GM19099 (cell line): ENCODE results near the gene ERGIC3.

Source experiments
- POLR2A ChIP-seq: IDR thresholded peaks from 3 replicates; pipeline ENCODE4 v1.6.1; 2011; ENCODE audit warnings: low read depth; ENCODE audit not compliant: insufficient read length; ENCODE audit errors: extremely low read depth

ERGIC3 gene

DNA sequence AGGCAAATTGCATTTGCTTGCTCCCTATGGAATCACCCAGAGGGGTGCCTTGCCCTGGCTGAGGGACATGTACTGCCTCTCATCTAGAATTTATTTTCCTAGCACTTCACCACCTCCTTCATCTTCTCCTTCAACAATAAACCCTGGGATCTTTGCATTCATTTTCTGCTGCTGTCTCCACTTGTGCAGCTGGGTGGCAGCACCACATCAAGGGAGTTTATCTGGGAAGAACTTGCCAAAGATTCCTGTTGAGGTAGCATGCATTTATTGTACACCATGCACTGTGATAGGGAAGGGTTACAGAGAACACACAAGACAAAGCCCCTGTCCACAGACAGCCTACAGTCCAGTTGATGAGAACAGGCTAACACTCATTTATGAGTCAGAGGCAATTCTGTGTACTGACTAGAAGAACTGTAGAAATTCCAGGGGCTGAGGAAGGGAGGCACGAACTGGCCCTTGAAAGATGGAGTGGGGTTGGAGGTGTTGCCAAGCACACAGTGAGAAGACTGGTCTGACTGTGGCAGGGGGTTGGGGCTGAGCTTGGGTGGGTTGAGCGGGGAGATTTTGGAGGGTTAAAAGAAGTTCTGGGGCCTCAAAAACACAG lies 30.0 kb upstream of the ERGIC3 start:
- TF ChIP-seq POLR2A, result no peak

DNA sequence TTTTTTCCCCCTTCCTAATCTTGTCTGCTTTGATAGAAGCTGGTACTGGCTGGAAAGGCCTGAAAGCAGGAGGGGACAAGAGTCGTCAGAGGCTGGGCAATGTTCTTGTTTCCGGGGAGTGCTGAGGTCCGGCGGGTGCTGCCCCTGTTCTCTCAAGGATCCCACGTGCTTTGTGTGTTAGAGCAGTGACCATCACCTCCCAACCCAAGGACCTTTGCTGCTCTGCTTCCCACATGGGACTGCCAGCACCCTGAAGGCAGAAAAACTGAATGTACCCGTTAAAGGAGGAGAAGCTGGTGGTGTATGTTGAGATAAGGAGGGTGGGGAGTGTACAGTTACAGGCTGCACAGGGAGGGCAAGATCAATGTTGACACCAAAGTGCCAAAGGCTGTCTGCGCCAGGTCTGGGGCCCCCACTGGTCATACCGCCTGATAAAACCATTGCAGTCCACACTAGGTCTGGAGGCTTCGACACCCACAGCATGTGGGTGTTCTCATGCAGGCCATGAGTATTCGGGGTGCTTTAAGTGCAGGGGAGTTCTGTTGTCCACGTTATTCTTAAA lies 27.4 kb upstream of the ERGIC3 start:
- TF ChIP-seq POLR2A, result no peak

DNA sequence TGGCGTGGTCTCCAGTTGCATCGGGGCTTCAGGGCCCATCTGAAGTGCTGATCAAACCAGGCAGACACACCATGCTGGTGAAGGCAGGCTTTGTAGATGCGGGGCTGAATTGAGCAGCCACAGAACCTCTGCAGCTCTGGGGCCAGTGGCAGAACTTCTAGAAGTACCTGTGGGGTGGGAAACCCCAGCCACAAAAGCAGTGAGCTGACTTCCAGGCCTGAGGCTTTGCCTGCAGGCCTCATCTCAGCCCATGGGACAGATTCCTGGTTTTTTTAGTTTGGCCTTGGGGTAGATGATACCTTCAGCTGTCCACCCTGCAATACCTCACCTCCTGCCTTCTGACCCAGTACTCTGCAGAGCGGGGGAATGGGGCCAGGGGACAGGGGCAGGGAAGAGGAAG lies 26.5 kb upstream of the ERGIC3 start:
- no peak for TF ChIP-seq POLR2A

DNA sequence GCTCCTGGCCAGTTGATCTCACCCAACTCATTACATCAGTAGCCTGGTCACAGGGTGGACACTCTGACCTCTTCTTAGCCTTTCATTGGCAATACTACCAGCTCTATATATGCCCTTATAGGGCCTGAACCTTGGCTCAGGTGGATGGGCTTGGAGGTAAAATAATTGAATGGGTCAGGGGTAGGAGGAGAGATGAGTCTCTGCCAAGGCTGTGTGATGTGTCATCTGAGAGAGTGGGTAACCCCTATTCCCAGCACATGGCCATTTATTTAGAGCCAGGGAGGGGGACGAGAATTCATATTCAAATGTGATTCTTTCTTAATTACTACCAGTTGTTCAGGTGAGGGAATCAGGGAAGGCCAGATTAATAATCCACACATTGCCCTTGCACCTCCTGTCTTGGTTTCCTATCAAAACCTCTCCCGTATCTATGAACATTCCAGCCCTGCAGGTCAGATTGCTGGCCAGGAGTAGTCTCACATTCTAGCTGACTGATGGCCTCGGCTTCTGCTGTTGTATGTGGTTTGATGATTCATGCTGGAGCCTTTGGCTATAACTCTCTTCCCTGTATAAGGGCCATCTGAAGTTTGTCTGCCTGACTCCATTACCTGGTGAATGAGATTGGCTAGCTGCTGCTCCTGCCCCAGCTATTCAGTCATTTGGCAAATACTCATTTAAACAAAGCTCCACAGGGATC lies 25.8 kb upstream of the ERGIC3 start:
- TF ChIP-seq POLR2A, result no peak

DNA sequence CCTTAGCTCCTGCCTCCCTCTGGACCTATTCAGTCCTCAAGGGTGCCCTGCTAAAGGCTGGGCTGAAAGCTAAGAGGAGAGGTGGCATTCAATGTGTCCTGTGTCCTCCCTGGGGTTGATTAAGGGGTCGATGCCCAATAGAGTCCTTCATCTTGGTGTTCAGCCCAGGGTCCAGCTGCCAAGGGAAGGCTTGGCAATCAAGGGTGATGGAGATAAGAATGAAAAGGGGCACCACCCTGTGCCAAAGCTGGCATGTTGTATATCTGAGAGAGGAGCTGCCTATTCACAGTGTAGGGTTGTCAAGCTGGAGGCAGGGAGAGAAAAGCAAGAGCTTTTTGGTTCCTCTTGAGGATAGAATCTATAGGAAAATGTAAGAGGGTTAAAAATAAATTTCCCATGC lies 24.8 kb upstream of the ERGIC3 start:
- TF ChIP-seq POLR2A, result no peak

DNA sequence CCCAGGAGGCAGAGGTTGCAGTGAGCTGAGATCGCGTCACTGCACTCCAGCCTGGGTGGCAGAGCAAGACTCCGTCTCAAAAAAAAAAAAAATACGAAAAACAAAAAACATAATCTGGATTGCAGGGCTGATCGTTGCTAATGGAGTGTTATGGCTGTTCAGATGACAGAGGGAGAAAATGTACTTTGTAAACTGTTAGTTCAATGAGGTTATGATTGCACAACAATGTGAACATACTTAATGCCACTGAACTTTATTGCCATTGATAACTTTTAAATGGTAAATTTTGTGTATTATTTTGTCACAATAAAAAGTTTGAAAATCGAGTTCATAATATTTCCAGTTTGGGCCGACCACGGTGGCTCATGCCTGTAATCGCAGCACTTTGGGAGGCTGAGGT lies 22.9 kb upstream of the ERGIC3 start:
- no peak for TF ChIP-seq POLR2A

DNA sequence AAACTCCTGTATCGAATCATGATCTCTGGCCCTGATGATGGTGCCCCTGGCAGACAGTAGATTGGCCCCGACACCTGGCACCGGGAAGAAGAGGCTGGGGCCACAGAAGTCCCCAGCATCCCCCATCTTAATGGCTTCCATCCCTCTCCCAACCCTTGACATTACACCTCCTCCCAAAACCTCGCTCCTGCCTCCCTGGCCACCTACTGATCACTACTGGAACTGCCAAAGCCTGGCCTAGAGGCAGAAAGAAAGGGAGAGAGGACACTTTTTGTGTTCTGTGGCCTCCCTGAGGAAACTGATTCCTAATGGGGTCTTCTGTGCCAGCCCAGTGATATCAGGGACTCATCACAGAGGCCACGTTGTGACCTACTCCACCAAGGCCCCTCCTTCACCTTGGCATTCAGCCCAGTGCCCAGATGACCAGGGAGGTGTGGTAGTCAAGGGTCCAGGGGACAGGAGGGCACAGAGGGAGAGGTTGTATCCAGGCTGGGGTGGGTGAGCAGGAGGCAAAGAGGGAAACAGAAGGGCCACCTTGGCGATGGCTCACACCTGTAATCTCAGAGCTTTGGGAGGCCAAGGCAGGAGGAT lies 18.5 kb upstream of the ERGIC3 start:
- no peak for TF ChIP-seq POLR2A

DNA sequence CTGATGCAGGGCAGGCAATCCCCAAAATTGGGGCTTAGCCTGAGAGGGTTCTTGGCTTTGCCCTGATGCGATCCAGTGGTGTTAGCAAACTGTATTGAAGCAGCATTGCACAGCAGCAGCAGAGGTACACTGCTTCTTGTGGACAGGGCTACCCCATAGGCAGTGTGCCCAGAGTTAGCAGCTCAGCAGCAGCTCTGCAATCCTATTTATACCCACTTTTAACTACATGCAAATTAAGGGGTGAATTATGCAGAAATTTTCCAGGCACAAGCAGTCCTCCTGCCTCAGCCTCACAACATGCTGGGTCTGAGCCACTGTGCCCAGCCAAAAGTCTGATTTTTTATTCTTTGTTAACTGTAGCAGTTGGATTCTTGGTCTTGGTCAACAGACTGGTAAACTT lies 16.2 kb upstream of the ERGIC3 start:
- no peak for TF ChIP-seq POLR2A

DNA sequence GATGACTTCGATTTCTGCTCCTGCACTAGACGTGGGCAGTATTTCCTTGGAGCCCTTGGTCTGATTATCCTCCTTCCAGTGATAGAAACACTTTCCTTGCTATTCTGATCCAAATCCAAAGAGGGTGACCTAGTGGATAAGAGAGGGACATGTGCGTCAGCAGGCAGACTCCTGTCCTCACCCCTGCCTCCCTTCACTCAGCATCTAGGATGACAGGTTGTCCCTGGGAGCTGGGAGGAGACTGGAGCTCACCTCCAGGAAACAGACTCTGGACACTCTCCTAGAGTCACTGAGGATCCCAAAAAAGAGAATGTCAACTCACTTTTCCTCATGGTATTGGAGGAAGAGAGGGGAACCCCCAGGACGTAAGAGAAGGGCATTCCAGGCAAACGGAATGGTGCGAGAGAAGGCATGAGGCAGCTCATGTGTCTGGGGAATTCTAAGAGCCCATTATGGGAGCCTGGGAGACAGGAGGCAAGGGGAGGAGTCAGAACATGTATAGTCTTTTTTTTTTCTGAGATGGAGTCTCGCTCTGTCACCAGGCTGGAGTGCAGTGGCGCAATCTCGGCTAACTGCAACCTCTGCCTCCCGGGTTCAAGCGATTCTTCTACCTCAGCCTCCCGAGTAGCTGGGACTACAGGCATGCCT lies 14.6 kb upstream of the ERGIC3 start:
- no peak for TF ChIP-seq POLR2A

DNA sequence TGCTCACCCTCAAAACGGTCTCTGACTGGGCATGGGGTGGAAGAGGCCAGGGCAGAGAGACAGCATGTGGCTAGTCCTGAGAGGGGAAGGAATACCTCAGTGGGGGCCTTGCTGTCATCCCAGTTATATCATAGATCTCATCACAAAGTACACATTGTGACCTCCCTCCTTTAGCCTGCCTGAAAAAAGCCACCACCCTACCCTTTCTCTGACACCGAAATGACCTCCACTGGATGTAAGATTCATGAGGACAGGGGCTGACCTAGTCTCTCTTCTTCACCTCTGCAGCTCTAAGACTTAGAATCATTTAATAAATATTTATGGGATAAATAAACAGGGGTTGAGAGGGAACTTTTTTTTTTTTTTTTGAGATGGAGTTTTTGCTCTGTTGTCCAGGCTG lies 12.3 kb upstream of the ERGIC3 start, which contains the start of gene C20orf173:
Gene C20orf173 (minus strand): TSS at position 101 of the 400 bp plus-strand sequence. CDS start 279 bp downstream, outside the sequence.
- no peak for TF ChIP-seq POLR2A

DNA sequence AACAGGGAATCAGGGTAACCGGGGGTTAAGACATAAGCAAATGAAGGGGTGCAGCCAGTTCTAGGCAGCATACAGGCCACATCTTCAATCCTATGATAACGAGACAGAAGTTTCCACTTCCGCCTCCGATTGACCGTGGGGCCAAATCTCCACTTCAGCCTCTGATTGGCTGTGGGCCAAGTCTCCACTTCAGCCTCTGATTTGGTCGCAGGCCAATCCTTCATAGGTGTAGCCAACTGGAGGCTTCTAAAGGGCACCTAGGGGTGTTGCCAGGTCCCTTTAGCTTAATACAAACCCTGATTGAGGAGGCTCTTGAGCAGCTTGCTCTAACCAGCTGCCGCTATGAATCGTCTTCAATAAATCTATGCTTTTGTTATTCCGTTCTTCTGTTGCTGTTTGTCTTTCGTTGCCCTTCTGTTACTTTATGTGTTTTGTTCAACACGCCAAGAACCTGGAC lies 2.1 kb upstream of the ERGIC3 start:
- peak; percentile 28 for TF ChIP-seq POLR2A

DNA sequence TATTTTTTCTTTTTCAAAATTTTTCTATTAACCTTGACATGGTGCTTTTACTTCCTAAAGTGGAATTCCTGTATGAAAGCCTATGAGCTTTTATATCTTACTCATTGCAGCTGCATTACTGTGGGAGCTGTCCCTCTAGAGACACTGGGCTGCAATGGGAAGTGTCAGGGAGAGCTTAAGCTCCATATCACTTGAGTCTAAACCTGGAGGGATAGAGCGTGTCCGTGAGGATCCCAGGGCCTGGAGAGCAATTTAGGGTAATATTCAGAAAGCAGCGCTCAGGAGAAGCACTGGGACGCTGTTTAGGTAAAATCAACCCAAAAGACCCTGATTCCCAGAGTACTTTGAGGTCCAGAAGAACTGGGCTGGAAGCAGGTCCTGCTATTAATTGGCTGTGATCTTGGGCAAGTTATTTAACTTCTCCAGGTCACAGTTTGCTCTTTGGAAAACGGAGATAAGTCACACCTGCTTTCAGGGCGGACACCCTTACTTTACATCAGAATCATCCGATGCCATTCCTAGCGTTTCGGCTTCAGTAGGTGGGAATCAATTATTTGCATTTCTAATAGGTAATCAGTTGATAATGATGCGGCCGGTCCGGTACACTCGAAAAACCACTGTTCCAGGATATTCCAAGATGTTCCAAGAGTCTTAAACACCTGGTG lies 628 bp upstream of the ERGIC3 start:
- TF ChIP-seq POLR2A, result no peak

DNA sequence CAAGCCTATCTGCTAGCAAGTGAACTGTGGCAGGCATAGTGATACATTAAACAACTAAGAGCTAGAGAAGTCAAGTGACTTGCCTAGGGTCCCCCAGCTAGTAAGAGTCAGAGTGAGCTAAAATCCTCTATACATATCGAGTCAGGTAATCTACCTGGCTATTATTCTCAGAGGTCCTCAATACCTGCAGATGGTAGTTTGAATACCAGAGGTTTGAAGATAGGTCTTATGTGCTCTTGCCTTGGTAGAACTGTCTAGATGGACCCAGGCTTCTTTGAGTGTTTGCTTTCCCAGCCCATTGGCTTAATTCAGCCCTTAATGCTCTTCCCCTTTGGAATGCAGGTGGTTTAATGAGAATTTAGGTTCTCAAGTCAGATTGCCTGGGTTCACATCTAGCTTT lies 1.1 kb downstream of the ERGIC3 start:
- TF ChIP-seq POLR2A, result no peak

DNA sequence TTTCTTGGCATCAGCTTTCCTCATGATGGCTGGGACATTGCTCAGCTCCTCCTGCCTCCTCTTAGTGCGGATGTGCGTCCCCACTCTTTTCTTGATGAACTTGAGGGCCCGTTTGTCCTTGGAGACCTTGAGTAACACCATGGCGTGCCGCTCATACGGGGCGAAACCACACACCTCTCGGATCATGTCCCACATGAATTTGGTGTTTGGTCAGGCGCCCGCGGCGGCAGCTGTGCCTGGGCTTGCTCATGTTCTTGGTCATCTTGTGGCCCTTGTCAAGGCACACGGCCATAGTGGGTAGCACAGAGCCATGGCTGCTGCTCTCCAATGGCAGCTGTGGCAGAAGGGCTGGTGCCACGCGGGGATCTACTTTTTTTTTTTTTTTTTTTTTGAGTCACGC lies 2.6 kb downstream of the ERGIC3 start:
- TF ChIP-seq POLR2A, result no peak

DNA sequence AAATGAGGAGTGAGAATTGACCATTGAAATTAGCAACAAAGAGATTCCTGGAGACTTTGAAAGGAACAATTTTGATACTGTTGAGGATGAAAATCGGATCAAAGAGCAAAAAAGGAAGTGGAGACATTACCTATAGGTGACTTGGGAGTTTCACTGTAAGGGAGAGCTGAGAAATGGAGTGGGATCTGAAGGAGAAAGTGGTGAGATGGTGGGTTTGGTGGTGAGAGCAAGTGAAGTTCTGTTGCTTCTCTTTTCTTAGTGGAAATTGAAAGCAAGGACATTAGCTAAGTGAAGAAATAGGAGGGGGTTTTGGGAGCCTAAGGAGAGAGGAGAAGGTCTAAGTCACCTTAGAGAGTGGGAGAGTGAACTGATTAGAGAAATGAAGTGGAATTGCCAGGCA lies 4.2 kb downstream of the ERGIC3 start:
- no peak for TF ChIP-seq POLR2A

DNA sequence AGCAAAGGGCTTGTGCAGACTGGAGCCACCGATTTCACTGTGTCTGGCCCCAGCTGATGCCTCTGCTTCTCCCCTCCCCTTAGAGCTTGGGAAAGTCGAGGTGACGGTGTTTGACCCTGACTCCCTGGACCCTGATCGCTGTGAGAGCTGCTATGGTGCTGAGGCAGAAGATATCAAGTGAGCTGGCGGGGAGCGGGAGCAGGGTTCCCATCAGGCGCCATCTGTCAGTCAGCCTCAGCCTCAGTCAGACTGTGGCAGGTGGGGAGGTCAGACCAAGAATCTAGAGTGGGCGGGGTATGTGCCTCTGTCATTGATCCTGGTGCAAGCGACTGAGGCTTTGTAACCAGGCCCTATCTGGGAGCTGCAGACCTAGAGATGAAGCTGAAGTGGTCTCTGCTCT lies 5.5 kb downstream of the ERGIC3 start:
- no peak for TF ChIP-seq POLR2A

DNA sequence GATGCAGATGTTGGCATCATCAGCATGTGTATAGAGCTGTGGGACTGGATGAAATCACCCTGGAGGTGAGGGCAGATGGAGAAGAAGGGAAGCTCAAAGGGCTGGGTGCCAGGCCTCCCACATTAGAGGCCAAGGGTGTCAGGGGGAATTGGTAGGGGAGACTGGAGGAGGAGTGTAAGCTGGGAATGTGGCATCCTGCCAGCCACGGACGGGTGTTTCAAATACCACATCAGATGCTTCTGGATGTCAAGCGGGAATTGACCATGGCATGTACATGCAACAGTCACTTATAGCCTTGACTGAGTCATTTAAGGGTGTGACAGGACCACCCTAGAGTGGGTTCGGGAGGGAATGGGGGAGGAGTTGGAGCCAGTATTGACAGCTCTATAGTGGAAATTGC lies 9.6 kb downstream of the ERGIC3 start:
- no peak for TF ChIP-seq POLR2A
